GM12878 (cell line): ENCODE measurements around the gene ZNF425. TPM values are rescaled to one million over a fixed set of nuclear protein-coding genes. Genes with fewer than 3 reads are reported as not detected.

Source experiments
- BHLHE40 ChIP-seq, 2 experiments: fragments of 450-650 bp in 1 of 2; IDR thresholded peaks; 2 replicates each; pipeline ENCODE4 v1.6.1; 2011 to 2017; ENCODE audit warnings: low read depth in 2 of 2, borderline replicate concordance in 1 of 2, improper control_type of control experiment in 1 of 2, low read length in 1 of 2, mild to moderate bottlenecking in 1 of 2
- CBFB ChIP-seq: IDR thresholded peaks from 2 replicates; pipeline ENCODE4 v1.6.1; 2016; ENCODE audit warnings: antibody characterized with exemption, low read depth
- DPF2 ChIP-seq: fragments of 450-650 bp; IDR thresholded peaks from 2 replicates; pipeline ENCODE4 v1.6.1; 2017; ENCODE audit warnings: mild to moderate bottlenecking
- ESRRA ChIP-seq: IDR thresholded peaks from 2 replicates; pipeline ENCODE4 v1.6.1; 2012; ENCODE audit warnings: mild to moderate bottlenecking, low read length, improper control_type of control experiment
- FOXM1 ChIP-seq: IDR thresholded peaks from 2 replicates; pipeline ENCODE4 v1.6.1; 2012; ENCODE audit warnings: low read depth, mild to moderate bottlenecking, inconsistent platforms, low read length, moderate library complexity
- HCFC1 ChIP-seq: fragments of 150-350 bp; IDR thresholded peaks from 2 replicates; pipeline ENCODE4 v1.6.1; 2014; ENCODE audit warnings: low read length
- IKZF1 ChIP-seq: fragments of 450-650 bp; conservative IDR thresholded peaks from 2 replicates; pipeline ENCODE4 v1.6.1; 2017; ENCODE audit warnings: antibody characterized with exemption, mild to moderate bottlenecking
- LARP7 ChIP-seq: fragments of 450-650 bp; IDR thresholded peaks from 2 replicates; pipeline ENCODE4 v1.6.1; 2017; ENCODE audit warnings: mild to moderate bottlenecking
- NFIC ChIP-seq: IDR thresholded peaks from 2 replicates; pipeline ENCODE4 v1.6.1; 2012; ENCODE audit warnings: low read depth, mild to moderate bottlenecking, inconsistent platforms, low read length, moderate library complexity
- NR2C1 ChIP-seq: fragments of 450-650 bp; IDR thresholded peaks from 2 replicates; pipeline ENCODE4 v1.6.1; 2017; ENCODE audit warnings: antibody characterized with exemption, mild to moderate bottlenecking, moderate library complexity
- RAD21 ChIP-seq: IDR thresholded peaks from 2 replicates; pipeline ENCODE4 v1.6.1; 2011; ENCODE audit warnings: mild to moderate bottlenecking, low read depth, low read length, moderate library complexity; ENCODE audit not compliant: insufficient read depth
- RBBP5 ChIP-seq: fragments of 200-600 bp; sonication (generic); conservative IDR thresholded peaks from 2 replicates; pipeline ENCODE4 v1.6.1; 2016
- SREBF1 ChIP-seq: IDR thresholded peaks from 2 replicates; pipeline ENCODE4 v1.6.1; 2012; ENCODE audit warnings: mild to moderate bottlenecking, low read length
- TCF12 ChIP-seq: IDR thresholded peaks from 2 replicates; pipeline ENCODE4 v1.6.1; 2011; ENCODE audit warnings: low read depth, mild to moderate bottlenecking, low read length
- TCF7 ChIP-seq: IDR thresholded peaks from 2 replicates; pipeline ENCODE4 v1.6.1; 2014; ENCODE audit warnings: antibody characterized with exemption, borderline replicate concordance
- YY1 ChIP-seq: IDR thresholded peaks from 2 replicates; pipeline ENCODE4 v1.6.1; 2011; ENCODE audit warnings: low read depth, mild to moderate bottlenecking, low read length
- ZBTB33 ChIP-seq: fragments of 450-650 bp; IDR thresholded peaks from 2 replicates; pipeline ENCODE4 v1.6.1; 2017; ENCODE audit warnings: mild to moderate bottlenecking
- ZSCAN29 ChIP-seq: fragments of 450-650 bp; IDR thresholded peaks from 2 replicates; pipeline ENCODE4 v1.6.1; 2017; ENCODE audit warnings: mild to moderate bottlenecking, moderate library complexity
- ZZZ3 ChIP-seq: IDR thresholded peaks from 2 replicates; pipeline ENCODE4 v1.6.1; 2011; ENCODE audit warnings: low read depth; ENCODE audit not compliant: control insufficient read depth, insufficient read length
- polyA plus RNA-seq, 11 experiments: library from polyadenylated mRNA; depleted of rRNA in 4 of 11; unstranded in 6 of 11; stranded (reverse) in 5 of 11; fragments of >200 nt; fragmentation: Nextera tagmentation in 4 of 11; fragmentation: Illumina TruSeq in 1 of 11; extraction: Ambion mirVana in 4 of 11; extraction: Trizol in 1 of 11; gene quantifications; 1 replicate in 1 of 11; 2 replicates in 10 of 11; pipeline versions ENCODE4 v1.2.1 to v1.2.3, GENCODE V29; 2011 to 2016; ENCODE audit warnings: inconsistent platforms in 2 of 11, missing spikeins in 2 of 11, low read depth in 1 of 11
- total RNA-seq, 4 experiments: library from RNA; depleted of rRNA in 3 of 4; stranded (reverse); fragments of >200 nt in 3 of 4; fragmentation: Illumina TruSeq in 1 of 4; extraction: Trizol in 1 of 4; gene quantifications; 2 replicates each; pipeline versions ENCODE4 v1.2.1 to v1.2.3, GENCODE V29; 2013 to 2021
- TF ChIP-seq, protein P1 (sequence below): fragments of 450-650 bp; formaldehyde crosslinking; IDR thresholded peaks from 2 replicates; pipeline ENCODE4 v1.4.0; 2022; ENCODE audit warnings: mild to moderate bottlenecking, moderate library complexity
- TF ChIP-seq, protein P2 (sequence below): fragments of 450-650 bp; conservative IDR thresholded peaks from 2 replicates; pipeline ENCODE4 v1.6.1; 2017; ENCODE audit warnings: mild to moderate bottlenecking, moderate library complexity
- TF ChIP-seq, protein P3 (sequence below): fragments of 450-650 bp; IDR thresholded peaks from 2 replicates; pipeline ENCODE4 v1.6.1; 2016; ENCODE audit warnings: mild to moderate bottlenecking

Gene ZNF425
- total and polyA plus RNA-seq, 10 of the 15 experiments (the other 5 are each of a cell fraction or from before 2014, with no cell fraction given), result 0.19 to 1.8 (median 0.91) TPM

DNA sequence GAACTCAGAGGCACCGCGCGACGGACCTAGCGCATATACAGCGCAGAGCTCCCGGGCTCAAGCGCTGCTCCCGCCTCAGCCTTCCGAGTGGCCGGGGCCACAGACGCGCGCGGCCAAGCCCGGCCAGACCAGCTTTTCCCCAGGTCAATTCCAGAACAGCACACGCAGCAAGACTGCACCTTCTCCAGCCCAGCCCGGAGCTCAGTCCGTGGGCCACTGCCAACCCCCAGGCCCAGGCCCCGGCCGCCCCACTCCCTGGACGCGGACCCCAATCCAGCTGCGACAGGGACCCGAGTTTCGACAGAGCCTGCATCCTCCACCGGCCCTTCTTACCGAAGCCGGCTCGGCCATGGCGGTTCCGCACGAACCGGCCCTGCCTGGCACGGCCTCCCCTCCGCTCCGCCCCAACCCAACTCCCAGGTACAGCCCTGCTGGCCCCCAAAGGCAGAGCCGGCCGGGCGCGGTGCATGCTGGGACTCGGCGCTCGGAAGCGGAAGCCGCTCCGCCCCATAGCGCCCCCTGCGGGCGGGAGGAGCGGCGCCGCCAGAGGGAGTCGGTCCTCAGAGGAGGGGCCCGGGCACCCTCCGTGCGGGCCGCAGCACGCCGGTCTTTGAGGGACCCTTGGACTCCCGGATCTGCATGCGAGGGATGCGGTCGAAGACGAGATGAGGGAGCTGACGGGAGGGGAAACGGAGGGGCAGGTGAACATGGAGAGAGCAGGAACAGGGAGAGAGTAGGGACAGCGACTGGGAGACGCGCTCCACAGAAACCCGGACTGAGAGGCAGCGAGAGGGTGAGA, at the start of gene ZNF425 (continued):
- peak; percentile 72; the same call in 1 of the 2 replicates for TF ChIP-seq FOXM1
- no peak for TF ChIP-seq SREBF1
- TF ChIP-seq RBBP5, result no peak
- TF ChIP-seq TCF12, result peak; percentile 70; the same call in 1 of the 2 replicates
- TF ChIP-seq ZZZ3, result no peak
- 0 out of 2 replicates have a peak, but pooled peaks have one; percentile 33 for TF ChIP-seq ZSCAN29
- peak; percentile 32; the same call in 1 of the 2 replicates for TF ChIP-seq RAD21
- TF ChIP-seq, protein P1, sequence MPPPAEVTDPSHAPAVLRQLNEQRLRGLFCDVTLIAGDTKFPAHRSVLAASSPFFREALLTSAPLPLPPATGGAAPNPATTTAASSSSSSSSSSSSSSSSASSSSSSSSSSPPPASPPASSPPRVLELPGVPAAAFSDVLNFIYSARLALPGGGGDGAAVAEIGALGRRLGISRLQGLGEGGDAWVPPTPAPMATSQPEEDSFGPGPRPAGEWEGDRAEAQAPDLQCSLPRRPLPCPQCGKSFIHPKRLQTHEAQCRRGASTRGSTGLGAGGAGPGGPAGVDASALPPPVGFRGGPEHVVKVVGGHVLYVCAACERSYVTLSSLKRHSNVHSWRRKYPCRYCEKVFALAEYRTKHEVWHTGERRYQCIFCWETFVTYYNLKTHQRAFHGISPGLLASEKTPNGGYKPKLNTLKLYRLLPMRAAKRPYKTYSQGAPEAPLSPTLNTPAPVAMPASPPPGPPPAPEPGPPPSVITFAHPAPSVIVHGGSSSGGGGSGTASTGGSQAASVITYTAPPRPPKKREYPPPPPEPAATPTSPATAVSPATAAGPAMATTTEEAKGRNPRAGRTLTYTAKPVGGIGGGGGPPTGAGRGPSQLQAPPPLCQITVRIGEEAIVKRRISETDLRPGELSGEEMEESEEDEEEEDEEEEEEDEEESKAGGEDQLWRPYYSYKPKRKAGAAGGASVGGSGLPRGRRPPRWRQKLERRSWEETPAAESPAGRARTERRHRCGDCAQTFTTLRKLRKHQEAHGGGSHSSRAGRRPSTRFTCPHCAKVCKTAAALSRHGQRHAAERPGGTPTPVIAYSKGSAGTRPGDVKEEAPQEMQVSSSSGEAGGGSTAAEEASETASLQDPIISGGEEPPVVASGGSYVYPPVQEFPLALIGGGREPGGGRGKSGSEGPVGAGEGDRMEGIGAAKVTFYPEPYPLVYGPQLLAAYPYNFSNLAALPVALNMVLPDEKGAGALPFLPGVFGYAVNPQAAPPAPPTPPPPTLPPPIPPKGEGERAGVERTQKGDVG (CRISPR knock-in tag), result no peak
- TF ChIP-seq DPF2, result no peak; the same call in 1 of the 2 replicates
- TF ChIP-seq TCF7, result no peak
- peak; percentile 91 for TF ChIP-seq YY1
- TF ChIP-seq BHLHE40 (IDR thresholded peaks at IDR 0.05; ENCODE audit: borderline replicate concordance in 1 of 2, low read depth in 2 of 2, low read length in 1 of 2), result peak; percentile 68 to 74
- peak; percentile 46; the same call in 1 of the 2 replicates for TF ChIP-seq ZBTB33
- peak; percentile 80; the same call in 1 of the 2 replicates for TF ChIP-seq ESRRA
- TF ChIP-seq, protein P2, sequence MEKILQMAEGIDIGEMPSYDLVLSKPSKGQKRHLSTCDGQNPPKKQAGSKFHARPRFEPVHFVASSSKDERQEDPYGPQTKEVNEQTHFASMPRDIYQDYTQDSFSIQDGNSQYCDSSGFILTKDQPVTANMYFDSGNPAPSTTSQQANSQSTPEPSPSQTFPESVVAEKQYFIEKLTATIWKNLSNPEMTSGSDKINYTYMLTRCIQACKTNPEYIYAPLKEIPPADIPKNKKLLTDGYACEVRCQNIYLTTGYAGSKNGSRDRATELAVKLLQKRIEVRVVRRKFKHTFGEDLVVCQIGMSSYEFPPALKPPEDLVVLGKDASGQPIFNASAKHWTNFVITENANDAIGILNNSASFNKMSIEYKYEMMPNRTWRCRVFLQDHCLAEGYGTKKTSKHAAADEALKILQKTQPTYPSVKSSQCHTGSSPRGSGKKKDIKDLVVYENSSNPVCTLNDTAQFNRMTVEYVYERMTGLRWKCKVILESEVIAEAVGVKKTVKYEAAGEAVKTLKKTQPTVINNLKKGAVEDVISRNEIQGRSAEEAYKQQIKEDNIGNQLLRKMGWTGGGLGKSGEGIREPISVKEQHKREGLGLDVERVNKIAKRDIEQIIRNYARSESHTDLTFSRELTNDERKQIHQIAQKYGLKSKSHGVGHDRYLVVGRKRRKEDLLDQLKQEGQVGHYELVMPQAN, result peak; percentile 52; the same call in 1 of the 2 replicates
- TF ChIP-seq NFIC, result no peak
- peak; percentile 78 for TF ChIP-seq IKZF1
- TF ChIP-seq HCFC1, result peak; percentile 66
- peak; percentile 53; the same call in 1 of the 2 replicates for TF ChIP-seq CBFB
- TF ChIP-seq, protein P3, sequence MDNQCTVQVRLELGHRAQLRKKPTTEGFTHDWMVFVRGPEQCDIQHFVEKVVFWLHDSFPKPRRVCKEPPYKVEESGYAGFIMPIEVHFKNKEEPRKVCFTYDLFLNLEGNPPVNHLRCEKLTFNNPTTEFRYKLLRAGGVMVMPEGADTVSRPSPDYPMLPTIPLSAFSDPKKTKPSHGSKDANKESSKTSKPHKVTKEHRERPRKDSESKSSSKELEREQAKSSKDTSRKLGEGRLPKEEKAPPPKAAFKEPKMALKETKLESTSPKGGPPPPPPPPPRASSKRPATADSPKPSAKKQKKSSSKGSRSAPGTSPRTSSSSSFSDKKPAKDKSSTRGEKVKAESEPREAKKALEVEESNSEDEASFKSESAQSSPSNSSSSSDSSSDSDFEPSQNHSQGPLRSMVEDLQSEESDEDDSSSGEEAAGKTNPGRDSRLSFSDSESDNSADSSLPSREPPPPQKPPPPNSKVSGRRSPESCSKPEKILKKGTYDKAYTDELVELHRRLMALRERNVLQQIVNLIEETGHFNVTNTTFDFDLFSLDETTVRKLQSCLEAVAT, result no peak
- TF ChIP-seq NR2C1, result peak; percentile 47; the same call in 1 of the 2 replicates
- peak; percentile 37; the same call in 1 of the 2 replicates for TF ChIP-seq LARP7
